Endothelial cell (in vitro differentiated cells): ENCODE measurements around the gene CFAP251. TPM values are rescaled to one million over a fixed set of nuclear protein-coding genes. Genes with fewer than 3 reads are reported as not detected.
"Not testable (repeated sequence)": the region's sequence is repeated elsewhere in the genome, so short reads cannot be mapped to it uniquely, and the experiment has no call there.

Source experiments
- DNase-seq: peaks from one replicate; pipeline ENCODE4 v3.0.0; 2021; ENCODE audit warnings: low spot score
- H3K27ac Mint-ChIP-seq: one replicate; pipeline ENCODE4 v1.8.0; 2021; ENCODE audit warnings: mixed read lengths, inconsistent platforms; ENCODE audit not compliant: unreplicated experiment
- H3K27me3 Mint-ChIP-seq: one replicate; pipeline ENCODE4 v1.8.0; 2021; ENCODE audit warnings: mild to moderate bottlenecking, moderate library complexity, mixed read lengths, inconsistent platforms; ENCODE audit not compliant: unreplicated experiment
- H3K36me3 Mint-ChIP-seq: one replicate; pipeline ENCODE4 v1.8.0; 2021; ENCODE audit warnings: mild to moderate bottlenecking, low read depth, mixed read lengths, inconsistent platforms; ENCODE audit not compliant: unreplicated experiment
- H3K4me1 Mint-ChIP-seq: one replicate; pipeline ENCODE4 v1.8.0; 2021; ENCODE audit warnings: mild to moderate bottlenecking, mixed read lengths, inconsistent platforms; ENCODE audit not compliant: unreplicated experiment
- H3K4me3 Mint-ChIP-seq: one replicate; pipeline ENCODE4 v1.8.0; 2021; ENCODE audit warnings: mild to moderate bottlenecking, mixed read lengths, inconsistent platforms; ENCODE audit not compliant: unreplicated experiment
- H3K9me3 Mint-ChIP-seq: one replicate; pipeline ENCODE4 v1.8.0; 2021; ENCODE audit warnings: mixed read lengths, inconsistent platforms; ENCODE audit not compliant: unreplicated experiment
- total RNA-seq: library from RNA; stranded (reverse); fragmentation: NEBNext Ultra II Directional; extraction: Animal tissue kit (Norgen Biotek cat#: 25700); gene quantifications from one replicate; pipeline ENCODE4 v1.2.1, GENCODE V29; 2021; ENCODE audit not compliant: unreplicated experiment
- TF ChIP-seq, protein P1 (sequence below): fragments of 200-600 bp; sonication (generic); IDR thresholded peaks from one replicate; pipeline ENCODE4 v1.5.0; 2021; ENCODE audit warnings: antibody characterized with exemption; ENCODE audit not compliant: unreplicated experiment

CFAP251 gene
- total RNA-seq, 1 donor from 2014 or later: 0.80 TPM

DNA sequence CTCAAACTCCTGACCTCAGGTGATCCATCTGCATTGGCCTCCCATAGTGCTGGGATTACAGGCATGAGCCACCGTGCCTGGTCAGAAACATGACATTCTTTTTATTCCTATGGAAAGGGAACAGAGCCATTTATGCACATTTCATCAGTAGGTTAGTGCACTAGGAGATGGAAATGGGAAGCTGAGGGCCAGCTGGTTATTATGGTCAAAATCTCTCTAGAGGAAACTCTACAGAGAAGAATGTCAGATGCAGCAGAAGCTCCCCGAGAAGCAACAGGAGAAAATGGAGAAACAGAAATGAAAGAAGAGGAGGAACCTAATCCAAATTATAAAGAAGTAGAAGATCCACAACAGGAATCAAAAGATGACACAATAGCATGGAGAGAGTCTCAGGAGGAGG lies 2.7 kb downstream of the CFAP251 start:
- Mint-ChIP-seq H3K9me3 (no peaks in the 10 kb centered on the region), H3K27me3 (no peaks in the 10 kb centered on the region), H3K27ac (no peak overlapping the region), H3K36me3 (peaks cover 8% of the 10 kb centered on the region), H3K4me1 (peaks cover 13% of the 10 kb centered on the region), H3K4me3 (no peak overlapping the region)
- DNase-seq: no peak
- TF ChIP-seq, protein P1, sequence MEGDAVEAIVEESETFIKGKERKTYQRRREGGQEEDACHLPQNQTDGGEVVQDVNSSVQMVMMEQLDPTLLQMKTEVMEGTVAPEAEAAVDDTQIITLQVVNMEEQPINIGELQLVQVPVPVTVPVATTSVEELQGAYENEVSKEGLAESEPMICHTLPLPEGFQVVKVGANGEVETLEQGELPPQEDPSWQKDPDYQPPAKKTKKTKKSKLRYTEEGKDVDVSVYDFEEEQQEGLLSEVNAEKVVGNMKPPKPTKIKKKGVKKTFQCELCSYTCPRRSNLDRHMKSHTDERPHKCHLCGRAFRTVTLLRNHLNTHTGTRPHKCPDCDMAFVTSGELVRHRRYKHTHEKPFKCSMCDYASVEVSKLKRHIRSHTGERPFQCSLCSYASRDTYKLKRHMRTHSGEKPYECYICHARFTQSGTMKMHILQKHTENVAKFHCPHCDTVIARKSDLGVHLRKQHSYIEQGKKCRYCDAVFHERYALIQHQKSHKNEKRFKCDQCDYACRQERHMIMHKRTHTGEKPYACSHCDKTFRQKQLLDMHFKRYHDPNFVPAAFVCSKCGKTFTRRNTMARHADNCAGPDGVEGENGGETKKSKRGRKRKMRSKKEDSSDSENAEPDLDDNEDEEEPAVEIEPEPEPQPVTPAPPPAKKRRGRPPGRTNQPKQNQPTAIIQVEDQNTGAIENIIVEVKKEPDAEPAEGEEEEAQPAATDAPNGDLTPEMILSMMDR: no peak

DNA sequence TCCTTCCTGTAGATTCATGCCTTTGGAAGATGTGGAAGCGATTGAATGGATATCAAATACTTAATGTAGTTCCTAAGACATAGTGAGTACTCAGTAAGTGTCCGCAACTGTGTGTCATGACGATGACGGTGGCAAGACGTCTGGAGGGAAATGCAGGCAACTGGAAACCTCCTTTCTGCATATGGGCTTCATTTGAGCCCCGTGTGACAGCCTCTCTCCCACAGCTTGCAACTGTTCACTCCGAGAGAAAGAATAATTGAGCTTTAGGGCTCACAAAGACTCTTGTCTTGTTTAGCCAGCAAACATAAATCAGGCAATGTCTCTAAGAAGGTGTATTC lies 6.9 kb downstream of the CFAP251 start:
- H3K36me3 Mint-ChIP-seq: no peaks in the 10 kb centered on the region
- H3K4me3 Mint-ChIP-seq: no peak overlapping the region
- no peak for DNase-seq
- H3K27ac Mint-ChIP-seq: no peak overlapping the region
- H3K9me3 Mint-ChIP-seq: no peaks in the 10 kb centered on the region
- H3K4me1 Mint-ChIP-seq: peaks cover 19% of the 10 kb centered on the region
- H3K27me3 Mint-ChIP-seq: no peaks in the 10 kb centered on the region
- TF ChIP-seq, protein P1: no peak

DNA sequence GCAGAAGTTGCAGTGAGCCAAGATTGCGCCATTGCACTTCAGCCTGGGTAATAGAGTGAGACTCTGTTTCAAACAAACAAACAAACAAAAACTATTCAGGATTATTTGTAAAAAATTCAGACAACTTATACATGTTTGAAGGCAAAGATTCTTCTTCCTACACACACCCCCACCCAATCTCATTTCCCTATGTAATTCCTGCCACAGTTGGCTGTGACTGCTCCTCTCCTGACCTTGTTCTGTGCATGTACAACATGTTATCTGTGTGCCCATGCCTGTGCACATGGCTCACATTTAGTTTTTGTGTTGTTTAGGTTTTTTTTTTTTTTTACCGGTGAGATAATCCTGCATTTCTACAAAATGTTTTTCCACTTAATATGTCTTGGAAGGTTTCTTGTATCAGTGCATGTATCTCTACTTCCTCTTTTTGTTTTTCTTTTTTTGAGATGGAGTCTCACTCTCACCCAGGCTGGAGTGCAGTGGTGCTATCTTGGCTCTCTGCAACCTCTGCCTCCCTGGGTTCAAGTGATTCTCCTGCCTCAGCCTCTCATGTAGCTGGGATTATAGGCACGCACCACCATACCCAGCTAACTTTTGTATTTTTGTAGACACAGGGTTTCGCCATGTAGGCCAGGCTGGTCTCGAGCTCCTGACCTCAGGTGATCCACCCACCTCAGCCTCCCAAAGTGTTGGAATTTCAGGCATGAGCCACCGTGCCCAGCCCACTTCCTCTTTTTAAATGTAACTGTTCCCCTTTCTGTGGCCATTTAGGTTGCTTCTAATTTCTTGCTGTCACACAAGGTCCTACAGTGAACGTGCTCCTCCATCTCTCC lies 8.7 kb downstream of the CFAP251 start:
- H3K4me3 Mint-ChIP-seq: no peak overlapping the region
- no peaks in the 10 kb centered on the region for H3K9me3 Mint-ChIP-seq
- H3K36me3 Mint-ChIP-seq: no peaks in the 10 kb centered on the region
- no peak overlapping the region for H3K27ac Mint-ChIP-seq
- peaks cover 25% of the 10 kb centered on the region for H3K4me1 Mint-ChIP-seq
- TF ChIP-seq, protein P1: no peak
- DNase-seq: no peak
- no peaks in the 10 kb centered on the region for H3K27me3 Mint-ChIP-seq

DNA sequence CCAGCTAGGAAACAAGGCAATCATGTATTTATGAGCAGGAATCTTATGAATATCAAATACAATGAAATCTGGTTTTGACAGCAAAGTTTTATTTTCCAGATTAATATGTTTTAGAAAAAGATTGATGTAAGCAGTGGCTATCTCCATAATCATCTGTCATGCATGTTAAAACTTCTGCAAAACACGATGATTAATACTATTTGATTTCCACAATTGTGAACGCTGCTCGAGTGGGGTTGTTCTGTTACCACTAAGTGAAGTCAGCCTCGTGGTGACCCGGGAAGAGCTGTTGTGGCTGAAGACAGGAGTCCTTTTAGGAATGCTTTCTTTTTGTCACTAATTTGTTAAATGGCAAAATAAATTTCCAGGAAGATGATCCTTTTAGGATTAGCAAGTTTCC lies 9.4 kb downstream of the CFAP251 start:
- Mint-ChIP-seq H3K36me3 (no peaks in the 10 kb centered on the region), H3K4me3 (no peak overlapping the region), H3K27me3 (no peaks in the 10 kb centered on the region), H3K27ac (no peak overlapping the region), H3K9me3 (no peaks in the 10 kb centered on the region), H3K4me1 (peaks cover 30% of the 10 kb centered on the region)
- TF ChIP-seq, protein P1: no peak
- DNase-seq: no peak

DNA sequence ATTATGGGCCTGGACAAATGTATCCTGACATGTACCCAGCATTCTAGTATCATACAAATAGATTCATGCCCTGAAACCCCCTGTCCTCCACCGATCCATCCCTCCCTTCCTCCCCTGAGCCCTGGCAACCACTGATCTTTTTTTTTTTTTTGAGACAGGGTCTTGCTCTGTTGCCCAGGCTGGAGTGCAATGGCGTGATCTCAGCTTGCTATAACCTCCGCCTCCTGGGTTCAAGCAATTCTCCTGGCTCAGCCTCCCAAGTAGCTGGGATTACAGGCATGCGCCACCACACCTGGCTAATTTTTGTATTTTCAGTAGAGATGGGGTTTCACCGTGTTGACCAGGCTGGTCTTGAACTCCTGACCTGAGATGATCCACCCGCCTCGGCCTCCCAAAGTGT lies 11.2 kb downstream of the CFAP251 start:
- DNase-seq, H3K27me3 Mint-ChIP-seq, H3K4me3 Mint-ChIP-seq, H3K36me3 Mint-ChIP-seq, H3K9me3 Mint-ChIP-seq, H3K27ac Mint-ChIP-seq: not testable (repeated sequence)
- peaks cover 33% of the 10 kb centered on the region for H3K4me1 Mint-ChIP-seq
